HG02642 (cell line): ENCODE results near the gene ZCCHC3.
"Not testable (repeated sequence)": the region's sequence is repeated elsewhere in the genome, so short reads cannot be mapped to it uniquely, and the experiment has no call there.

Source experiments
- ATAC-seq: cut with Tn5 transposase; IDR thresholded peaks from one replicate; pipeline ENCODE4 v1.9.1; 2021; ENCODE audit warnings: mild to moderate bottlenecking; ENCODE audit not compliant: unreplicated experiment, poor library complexity

ZCCHC3 gene

DNA sequence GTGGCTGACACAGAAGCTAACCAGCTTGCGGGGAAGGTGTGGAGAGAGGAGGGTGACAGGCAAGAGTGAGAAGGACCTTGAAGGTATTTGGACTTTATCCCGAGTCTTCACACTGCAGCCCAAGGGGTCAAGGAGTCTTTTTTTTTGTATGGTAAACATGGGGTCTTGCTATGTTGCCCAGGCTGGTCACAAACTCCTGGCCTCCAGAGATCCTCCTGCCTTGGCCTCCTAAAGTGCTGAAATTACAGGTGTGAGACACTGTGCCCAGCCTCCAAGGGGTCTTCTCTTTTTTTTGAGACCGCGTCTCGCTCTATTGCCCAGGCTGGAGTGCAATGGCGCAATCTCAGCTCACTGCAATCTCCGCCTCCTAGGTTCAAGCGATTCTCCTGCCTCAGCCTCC is 37.2 kb downstream of the ZCCHC3 start:
- ATAC-seq = no peak

DNA sequence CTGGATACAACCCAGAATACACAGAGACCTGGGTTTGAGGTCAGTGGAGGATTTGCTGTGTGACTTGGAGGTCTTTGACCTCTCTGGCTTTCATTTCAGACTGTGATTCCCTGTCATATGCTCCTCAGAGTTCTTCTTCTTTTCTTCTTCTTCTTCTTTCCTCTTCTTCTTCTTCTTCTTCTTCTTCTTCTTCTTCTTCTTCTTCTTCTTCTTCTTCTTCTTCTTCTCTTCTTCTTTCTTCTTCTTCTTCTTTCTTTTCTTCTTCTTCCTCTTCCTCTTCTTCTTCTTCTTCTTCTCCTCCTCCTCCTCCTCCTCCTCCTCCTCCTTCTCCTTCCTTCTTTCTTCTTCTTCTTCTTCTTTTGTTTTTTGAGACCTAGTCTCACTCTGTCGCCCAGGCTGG is 38.7 kb downstream of the ZCCHC3 start:
- not testable (repeated sequence) for ATAC-seq

DNA sequence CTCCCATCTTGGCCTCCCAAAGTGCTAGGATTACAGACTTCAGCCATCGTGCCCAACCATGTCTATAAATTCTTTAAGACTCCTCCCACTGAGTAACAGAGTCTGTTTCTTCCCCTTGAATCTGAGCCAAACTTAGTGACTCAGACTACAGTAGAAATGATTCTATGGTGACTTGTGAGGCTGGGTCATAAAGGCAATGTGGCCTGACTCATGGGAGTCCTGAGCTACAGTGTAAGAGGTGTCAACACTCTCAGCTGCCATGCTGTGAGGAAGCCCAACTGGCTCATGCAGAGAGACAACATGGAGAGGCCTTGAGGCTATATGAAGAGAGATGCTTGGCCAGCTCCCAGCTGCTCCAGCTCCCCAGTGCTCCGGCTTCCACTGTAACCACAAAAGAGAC is 44.3 kb downstream of the ZCCHC3 start:
- no peak for ATAC-seq

DNA sequence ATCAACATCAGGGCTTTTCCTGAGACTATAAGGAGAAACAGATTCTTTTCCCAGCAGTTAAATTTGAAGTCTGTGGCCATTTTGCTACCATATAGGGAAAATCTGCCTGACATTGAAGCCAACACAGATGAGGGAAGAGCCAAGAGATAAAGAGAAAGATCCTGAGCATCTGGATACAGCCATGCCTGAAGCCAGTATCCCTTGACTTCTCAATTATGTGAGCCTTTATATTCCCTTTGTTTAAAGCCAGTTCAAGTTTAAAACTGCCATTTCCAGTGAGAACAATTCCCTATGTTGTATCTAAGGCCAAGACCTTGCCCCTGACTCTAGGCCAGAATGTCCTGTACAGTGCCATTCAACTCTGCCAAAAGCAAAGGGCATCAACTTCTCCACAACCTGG is 45.7 kb downstream of the ZCCHC3 start:
- ATAC-seq = no peak

DNA sequence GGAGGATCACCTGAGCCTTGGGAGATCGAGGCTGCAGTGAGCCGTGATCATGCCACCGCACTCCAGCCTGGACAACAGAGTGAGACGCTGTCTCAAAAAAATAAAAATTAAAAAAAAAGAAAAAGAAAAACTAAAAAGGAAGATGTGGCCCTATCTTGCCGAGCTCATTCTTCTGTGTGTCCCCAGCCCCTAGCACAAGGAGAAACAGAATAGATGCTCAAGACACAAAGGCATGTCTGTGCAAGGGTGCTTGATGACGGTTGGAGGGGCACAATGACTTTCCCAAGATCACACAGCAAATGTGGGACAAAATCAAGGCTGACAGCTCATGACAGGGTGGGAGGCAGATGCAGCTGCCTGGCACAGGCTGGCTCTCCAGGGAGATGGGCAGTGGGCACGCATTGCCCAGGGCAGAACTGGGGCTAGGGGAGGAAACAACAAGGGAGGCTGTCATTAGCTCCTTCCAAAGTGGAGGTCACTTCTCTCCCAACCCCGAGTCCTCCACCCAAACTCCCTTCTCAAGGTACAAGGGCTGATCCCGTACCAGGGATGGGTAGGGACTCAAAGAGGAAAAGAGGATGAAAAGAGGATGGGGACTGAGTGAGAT is 48.8 kb downstream of the ZCCHC3 start:
- no peak for ATAC-seq

DNA sequence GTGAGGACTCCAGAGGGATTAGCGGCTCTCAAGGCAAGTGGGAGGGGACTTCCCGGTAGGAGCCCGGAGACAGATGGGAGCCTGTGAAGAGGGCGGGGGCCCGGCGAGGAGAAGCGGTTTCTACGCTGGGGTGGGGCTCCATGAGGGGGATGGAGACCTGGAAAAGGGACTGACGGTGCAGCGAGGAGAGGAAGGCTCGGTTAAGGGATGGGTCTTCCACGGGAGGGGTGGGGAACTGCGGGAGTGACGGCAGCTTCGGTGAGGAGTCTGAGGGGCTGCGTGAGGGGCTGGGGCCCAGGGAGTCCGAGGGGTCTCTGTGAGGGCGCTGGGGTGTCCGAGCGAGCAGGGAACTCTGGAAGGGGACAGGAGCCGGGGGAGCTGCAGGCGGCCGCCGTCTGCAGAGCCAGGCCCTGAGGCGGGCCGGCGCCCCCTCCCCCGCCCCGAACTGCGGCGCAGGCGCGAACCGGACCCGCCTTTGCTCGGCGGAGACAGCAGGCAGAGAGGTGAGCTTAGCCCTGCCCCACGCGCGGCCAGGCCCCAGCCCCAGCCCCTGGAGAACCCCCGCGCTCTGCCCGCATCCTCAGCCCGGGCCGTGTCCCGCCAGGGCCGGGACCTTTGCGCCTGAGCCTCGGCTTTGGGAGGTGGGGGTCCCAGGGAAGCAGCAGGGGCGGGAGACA is 49.4 kb downstream of the ZCCHC3 start, which contains the start of gene NRSN2:
Gene NRSN2, plus strand, starts transcription at position 472 of the 677 bp plus-strand sequence. CDS start 2,533 bp downstream, outside the sequence.
- ATAC-seq = peak; percentile 38

DNA sequence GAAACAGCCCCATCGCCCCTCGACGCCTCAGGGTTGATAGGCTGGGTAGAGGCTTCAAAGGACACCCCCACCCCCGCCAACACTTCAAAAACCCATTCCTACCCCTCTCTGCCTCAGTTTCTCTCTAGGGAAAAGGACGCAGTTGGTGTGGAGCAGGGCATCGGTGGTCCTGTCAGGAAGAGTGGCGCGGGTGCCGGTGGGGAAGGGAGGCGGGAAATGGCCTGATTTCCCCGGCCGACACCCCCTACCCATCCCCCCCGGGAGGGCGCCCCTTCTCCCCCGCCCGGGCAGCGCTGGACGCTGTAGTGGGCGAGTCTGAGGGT is 49.9 kb downstream of the ZCCHC3 start:
- ATAC-seq = peak; percentile 8

DNA sequence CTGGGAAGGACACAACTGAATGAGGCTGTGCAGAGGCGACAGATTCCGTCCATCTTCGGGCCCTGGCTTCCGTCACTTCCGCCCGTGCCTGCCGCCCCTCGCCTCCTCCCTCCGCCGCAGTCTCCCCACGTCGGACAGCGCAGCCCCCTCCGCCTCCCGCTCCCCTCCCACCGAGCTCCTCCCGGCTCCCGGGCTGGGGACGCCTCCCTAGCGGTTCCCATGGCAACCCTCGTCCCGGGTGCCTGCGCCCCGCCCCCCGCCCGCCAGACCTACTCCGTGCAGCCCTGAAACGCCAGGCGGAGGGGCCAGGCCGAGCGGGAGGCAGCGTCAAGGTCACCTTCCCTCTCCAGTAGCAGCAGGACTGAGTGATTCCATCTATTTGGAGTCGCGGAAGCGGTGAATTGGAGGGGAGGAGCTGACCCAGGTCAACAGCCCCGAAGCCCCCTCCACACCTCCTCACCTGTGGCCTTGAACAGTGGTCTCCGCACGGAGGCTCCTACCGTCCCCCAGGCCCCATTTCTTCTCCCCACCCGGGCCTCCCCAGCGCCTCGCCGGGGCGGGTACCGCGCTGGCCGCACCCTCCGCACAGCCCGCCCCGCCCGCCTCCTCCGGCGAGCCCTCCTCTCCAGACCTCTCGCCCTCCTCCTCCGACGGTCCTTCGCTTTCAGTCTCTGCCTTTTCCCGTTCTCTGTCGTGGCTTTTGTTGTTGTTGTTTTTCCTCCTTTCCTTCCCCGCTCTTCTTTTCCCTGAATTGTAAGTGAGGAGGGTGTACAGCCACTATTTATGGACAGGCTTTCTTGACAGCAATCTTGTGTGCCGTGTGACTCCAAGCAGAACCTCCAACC is 50.5 kb downstream of the ZCCHC3 start:
- ATAC-seq = peak; percentile 80

DNA sequence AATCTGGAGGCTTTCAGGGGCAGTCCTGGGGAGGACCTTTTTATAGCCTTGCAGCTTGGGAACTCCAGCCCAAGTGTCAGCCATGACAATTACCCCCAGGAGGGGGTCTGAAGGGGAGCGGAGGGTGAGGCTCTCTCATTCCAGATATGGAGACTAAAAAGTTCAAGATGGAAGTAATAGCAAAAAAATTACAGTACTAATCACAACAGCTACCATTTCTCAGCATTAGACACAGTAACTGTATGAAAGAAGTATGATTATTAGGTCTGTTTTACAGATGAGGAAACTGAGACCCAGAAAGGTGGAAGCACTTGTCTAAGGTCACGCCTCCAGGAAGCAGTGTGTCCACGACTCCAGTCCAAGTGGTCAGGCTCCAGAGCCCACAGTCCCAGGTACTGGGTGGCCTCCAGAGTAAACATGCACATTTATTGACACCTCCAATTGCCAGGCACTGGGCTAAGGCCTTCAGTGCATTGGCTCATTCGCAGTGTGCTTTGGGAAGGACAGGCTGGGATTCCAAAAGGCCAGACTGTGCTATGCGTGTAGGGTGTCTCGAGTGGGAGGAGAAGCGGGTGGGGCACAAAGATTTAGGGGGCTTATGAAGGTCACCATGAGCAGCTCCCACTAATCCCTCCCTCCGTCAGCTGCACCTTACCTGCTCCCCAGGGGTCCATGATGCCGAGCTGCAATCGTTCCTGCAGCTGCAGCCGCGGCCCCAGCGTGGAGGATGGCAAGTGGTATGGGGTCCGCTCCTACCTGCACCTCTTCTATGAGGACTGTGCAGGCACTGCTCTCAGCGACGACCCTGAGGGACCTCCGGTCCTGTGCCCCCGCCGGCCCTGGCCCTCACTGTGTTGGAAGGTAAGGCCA is 51.8 kb downstream of the ZCCHC3 start:
- ATAC-seq = no peak
